ENCODE data around the gene LRRC75A. TPM values are rescaled to one million over a fixed set of nuclear protein-coding genes. Genes with fewer than 3 reads are reported as not detected.

Gene LRRC75A
- total RNA-seq, 1 donor from 2014 or later = 0.23 TPM

GRCh38 chr17:16488968-16489337 lies 3.0 kb downstream of the LRRC75A start:
- H3K4me3 ChIP-seq (ENCODE audit: low read depth, low read length) = no peak overlapping the region
- no peak for DNase-seq (ENCODE audit: low read depth)
- TF ChIP-seq, protein P1, sequence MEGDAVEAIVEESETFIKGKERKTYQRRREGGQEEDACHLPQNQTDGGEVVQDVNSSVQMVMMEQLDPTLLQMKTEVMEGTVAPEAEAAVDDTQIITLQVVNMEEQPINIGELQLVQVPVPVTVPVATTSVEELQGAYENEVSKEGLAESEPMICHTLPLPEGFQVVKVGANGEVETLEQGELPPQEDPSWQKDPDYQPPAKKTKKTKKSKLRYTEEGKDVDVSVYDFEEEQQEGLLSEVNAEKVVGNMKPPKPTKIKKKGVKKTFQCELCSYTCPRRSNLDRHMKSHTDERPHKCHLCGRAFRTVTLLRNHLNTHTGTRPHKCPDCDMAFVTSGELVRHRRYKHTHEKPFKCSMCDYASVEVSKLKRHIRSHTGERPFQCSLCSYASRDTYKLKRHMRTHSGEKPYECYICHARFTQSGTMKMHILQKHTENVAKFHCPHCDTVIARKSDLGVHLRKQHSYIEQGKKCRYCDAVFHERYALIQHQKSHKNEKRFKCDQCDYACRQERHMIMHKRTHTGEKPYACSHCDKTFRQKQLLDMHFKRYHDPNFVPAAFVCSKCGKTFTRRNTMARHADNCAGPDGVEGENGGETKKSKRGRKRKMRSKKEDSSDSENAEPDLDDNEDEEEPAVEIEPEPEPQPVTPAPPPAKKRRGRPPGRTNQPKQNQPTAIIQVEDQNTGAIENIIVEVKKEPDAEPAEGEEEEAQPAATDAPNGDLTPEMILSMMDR (conservative IDR thresholded peaks at IDR 0.05; ENCODE audit: low read depth, low read length) = no peak

GRCh38 chr17:16488186-16488967 lies 3.6 kb downstream of the LRRC75A start:
- no peak for DNase-seq (ENCODE audit: low read depth)
- H3K4me3 ChIP-seq (ENCODE audit: low read depth, low read length) = no peak overlapping the region
- TF ChIP-seq, protein P1 (conservative IDR thresholded peaks at IDR 0.05; ENCODE audit: low read depth, low read length) = no peak

DNA sequence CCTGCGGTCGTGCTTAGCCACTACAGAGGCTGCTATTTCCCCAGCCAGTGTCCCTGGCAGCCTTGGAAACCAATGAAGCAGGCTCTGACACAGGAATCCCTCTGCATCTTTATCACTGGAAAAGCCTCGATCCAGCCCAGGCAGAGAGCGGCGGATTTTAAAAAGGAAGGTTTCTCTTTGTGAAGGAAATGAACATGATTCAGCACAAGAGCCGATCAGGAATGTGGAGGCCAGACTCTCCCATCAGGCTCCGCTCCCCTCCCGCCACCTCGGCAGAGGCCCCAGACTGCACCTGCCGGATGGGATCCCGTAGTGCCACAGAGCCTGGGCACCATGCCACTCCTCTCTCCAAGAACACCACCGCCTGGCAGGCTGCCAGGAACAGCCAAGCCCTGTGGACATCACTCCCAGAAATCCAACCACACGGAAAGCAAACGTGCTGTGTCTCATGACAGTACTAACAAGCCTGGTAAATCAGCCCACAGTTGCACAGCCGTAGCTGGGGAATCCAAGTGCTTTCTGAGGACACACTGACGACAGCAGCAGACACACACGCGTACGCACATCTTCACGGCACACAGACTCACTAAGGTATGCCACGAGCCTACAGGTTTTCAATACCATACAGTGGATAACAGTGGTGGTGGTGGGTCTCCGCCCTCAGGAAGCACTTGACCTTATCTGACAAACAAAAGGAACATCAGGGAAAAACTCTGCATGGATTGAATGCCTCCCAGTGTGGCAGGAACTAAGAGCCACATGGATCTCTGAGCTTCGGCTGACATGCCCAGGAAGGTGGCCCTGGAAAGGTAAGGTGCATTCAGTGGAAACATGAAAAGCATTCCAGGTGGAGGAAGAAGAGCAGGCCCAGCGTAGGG lies 5.4 kb downstream of the LRRC75A start:
- TF ChIP-seq, protein P1 (conservative IDR thresholded peaks at IDR 0.05; ENCODE audit: low read depth, low read length) = no peak
- peak overlapping the region; percentile 23 for H3K4me3 ChIP-seq (ENCODE audit: low read depth, low read length)

DNA sequence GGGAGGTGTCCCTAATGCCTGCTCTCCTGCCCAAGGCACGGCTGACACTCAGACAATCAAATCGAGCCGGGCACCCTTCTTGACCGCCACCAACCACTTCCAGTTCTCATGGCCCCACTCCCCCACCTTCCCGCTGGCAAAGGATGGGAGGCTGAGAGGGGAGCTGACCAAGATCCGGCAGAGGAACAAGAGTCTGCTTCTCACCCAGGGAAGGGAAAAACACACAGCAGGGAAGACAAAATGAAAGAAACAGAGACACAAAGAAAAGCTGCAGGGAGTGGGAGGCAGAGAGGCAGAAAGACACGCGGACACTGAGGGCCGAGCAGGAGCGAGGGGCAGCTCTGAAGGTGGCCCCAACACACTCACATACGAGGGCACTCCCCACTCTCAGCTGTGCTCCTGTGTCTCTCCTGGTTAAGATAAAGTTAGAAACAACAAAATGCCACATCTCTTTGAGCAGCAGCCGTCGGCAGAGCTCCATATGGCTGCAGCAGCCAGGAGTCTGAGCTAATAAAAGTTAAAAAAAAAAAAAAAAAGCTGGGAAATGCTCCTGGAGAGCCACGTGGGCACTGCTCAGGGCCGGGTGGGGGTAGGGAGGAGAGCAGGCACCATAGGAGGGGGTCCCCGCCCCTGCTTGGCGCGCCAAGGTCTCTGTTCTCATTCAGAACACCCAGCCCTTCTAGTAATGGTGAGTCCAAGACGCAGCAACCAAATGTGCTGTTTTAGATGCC lies 7.4 kb downstream of the LRRC75A start:
- no peak for DNase-seq (ENCODE audit: low read depth)
- TF ChIP-seq, protein P1 (conservative IDR thresholded peaks at IDR 0.05; ENCODE audit: low read depth, low read length) = no peak
- no peak overlapping the region for H3K4me3 ChIP-seq (ENCODE audit: low read depth, low read length)

More for the DNA sequence above, 5.4 kb downstream of the LRRC75A start:
- peak; percentile 65 for DNase-seq (ENCODE audit: low read depth)

DNA sequence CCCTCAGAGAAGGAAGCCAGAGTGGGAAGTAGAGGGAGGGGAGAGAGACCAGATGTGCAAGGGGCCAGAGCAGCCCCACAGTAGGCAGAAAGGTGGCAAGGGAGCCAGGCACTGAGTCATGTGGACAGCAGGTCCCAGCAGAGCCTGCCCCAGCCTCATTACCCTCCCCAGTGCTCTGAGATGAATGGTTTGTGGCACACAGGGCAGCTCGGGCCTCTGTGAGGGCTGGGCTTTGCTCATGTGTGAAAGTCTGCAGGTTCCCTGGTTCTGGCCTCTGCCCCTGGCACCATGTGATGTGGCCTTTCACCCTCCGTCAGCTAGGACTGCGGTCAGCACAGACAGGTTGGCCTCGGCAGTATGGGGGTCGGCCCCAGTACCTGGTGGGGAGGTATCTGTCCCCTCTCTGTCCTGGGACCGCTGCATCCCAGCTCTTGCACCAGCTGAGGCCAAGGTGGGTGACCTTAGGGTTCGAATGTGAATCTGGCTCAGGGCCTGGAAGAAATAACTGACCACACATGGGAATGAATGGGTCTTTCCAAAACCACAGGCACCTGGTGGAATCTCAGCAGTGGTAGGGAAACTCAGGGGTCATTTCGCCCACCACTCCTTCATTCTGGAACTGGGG lies 8.9 kb downstream of the LRRC75A start:
- no peak overlapping the region for H3K4me3 ChIP-seq (ENCODE audit: low read depth, low read length)
- TF ChIP-seq, protein P1 (conservative IDR thresholded peaks at IDR 0.05; ENCODE audit: low read depth, low read length) = no peak
- no peak for DNase-seq (ENCODE audit: low read depth)

GRCh38 chr17:16482253-16482652 lies 9.7 kb downstream of the LRRC75A start:
- TF ChIP-seq, protein P1 (conservative IDR thresholded peaks at IDR 0.05; ENCODE audit: low read depth, low read length) = no peak
- DNase-seq (ENCODE audit: low read depth) = no peak
- no peak overlapping the region for H3K4me3 ChIP-seq (ENCODE audit: low read depth, low read length)
